Hepatocyte (in vitro differentiated cells): ENCODE results near the gene CCIN. TPM values are rescaled to one million over a fixed set of nuclear protein-coding genes. Genes with fewer than 3 reads are reported as not detected.

Experiments used
- DNase-seq: peaks from one replicate; pipeline ENCODE4 v3.0.0-alpha.2; 2016; ENCODE audit warnings: low spot score
- H2AFZ ChIP-seq: fragments of 200-600 bp; sonication (generic); 2 replicates; pipeline ENCODE4 v1.6.0; 2016; ENCODE audit warnings: antibody characterized with exemption, mild to moderate bottlenecking
- H3K27ac ChIP-seq: fragments of 200-600 bp; sonication (generic); 2 replicates; pipeline ENCODE4 v1.5.1; 2016; ENCODE audit warnings: mild to moderate bottlenecking
- H3K27me3 ChIP-seq: fragments of 200-600 bp; sonication (generic); 2 replicates; pipeline ENCODE4 v1.6.1; 2016
- H3K36me3 ChIP-seq: fragments of 200-600 bp; sonication (generic); replicated peaks from 2 replicates; pipeline ENCODE4 v1.5.1; 2016; ENCODE audit warnings: low read depth; ENCODE audit not compliant: insufficient read depth
- H3K4me1 ChIP-seq: fragments of 200-600 bp; sonication (generic); 2 replicates; pipeline ENCODE4 v1.5.1; 2016; ENCODE audit warnings: mild to moderate bottlenecking, moderate library complexity; ENCODE audit not compliant: insufficient read depth
- H3K4me2 ChIP-seq: fragments of 200-600 bp; sonication (generic); 2 replicates; pipeline ENCODE4 v1.6.0; 2016
- H3K4me3 ChIP-seq: fragments of 200-600 bp; sonication (generic); 2 replicates; pipeline ENCODE4 v1.5.1; 2016; ENCODE audit warnings: mild to moderate bottlenecking
- H3K79me2 ChIP-seq: fragments of 200-600 bp; sonication (generic); 2 replicates; pipeline ENCODE4 v1.6.0; 2017; ENCODE audit warnings: mild to moderate bottlenecking
- H3K9me2 ChIP-seq: fragments of 200-600 bp; sonication (generic); replicated peaks from 2 replicates; pipeline ENCODE4 v1.6.0; 2017; ENCODE audit warnings: mild to moderate bottlenecking; ENCODE audit not compliant: insufficient read depth
- H3K9me3 ChIP-seq: fragments of 200-600 bp; sonication (generic); 2 replicates; pipeline ENCODE4 v1.5.1; 2016; ENCODE audit warnings: low read depth, mild to moderate bottlenecking
- H4K20me1 ChIP-seq: fragments of 200-600 bp; sonication (generic); 2 replicates; pipeline ENCODE4 v1.6.0; 2016; ENCODE audit warnings: mild to moderate bottlenecking; ENCODE audit not compliant: insufficient read depth, poor library complexity, severe bottlenecking
- EZH2 ChIP-seq: fragments of 200-600 bp; sonication (generic); IDR thresholded peaks from 2 replicates; pipeline ENCODE4 v1.6.1; 2016; ENCODE audit warnings: antibody characterized with exemption, mild to moderate bottlenecking, borderline replicate concordance
- EZH2phosphoT487 ChIP-seq: fragments of 200-600 bp; sonication (generic); IDR thresholded peaks from one replicate; pipeline ENCODE4 v1.6.1; 2018; ENCODE audit warnings: antibody characterized with exemption, mild to moderate bottlenecking, low read depth, moderate library complexity; ENCODE audit not compliant: unreplicated experiment, severe bottlenecking
- WGBS: methylation state at CpG from one replicate; pipeline ENCODE4 v1.1.6; 2016; ENCODE audit warnings: low lambda C conversion rate; ENCODE audit errors: missing lambda C conversion rate; 5-methylcytosine and 5-hydroxymethylcytosine counted together
- polyA plus RNA-seq: library from polyadenylated mRNA; unstranded; fragments of >200 nt; fragmentation: Nextera tagmentation; extraction: Ambion mirVana; gene quantifications from 2 replicates; pipeline ENCODE4 v1.2.1, GENCODE V29; 2016
- total RNA-seq: library from RNA; depleted of rRNA; stranded (reverse); fragments of >200 nt; gene quantifications from 2 replicates; pipeline ENCODE4 v1.2.3, GENCODE V29; 2014
- TF ChIP-seq, protein P1 (sequence below): fragments of 200-600 bp; sonication (generic); IDR thresholded peaks from 2 replicates; pipeline ENCODE4 v1.5.1; 2016; ENCODE audit warnings: antibody characterized with exemption, mild to moderate bottlenecking; ENCODE audit not compliant: poor library complexity

CCIN gene
- total and polyA plus RNA-seq, 2 experiments from 2014 or later, result not detected

DNA sequence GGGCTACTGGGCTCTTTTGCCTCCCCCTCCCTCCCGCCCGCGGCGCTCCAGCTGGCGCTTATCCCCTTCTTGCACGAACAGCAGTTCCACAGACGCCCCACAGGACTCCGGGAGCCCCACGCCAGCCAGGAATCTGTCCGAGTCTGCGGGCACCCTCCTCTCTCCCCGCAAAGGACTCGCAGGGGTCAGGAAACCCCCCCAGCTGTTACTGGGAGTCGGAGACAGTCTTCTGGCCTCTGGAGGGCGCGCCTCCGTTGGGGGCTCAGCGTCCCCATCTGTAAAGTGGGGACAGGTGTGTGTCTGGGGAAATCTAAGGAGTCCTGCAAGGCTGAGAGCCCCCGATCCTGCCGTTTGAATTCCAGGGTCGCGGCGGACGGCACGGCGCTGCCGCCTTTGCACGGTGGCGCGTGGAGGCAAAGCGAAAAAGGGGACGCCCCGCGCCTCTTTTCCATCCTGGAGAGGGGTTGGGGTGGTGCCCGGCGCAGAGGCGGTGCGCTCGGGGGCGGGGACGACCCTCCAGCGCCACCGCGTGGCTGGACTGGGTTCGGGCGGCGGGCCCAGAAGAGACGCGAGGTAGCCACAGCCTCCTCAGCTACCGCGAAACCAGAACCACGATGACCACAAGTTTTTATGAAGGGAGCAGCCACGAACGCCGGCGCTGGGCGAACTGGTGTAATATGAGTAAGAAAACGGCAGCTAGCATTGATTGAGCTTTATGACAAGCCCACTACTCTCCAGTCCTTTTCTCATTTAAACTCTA is 2.8 kb upstream of the CCIN start:
- Histone ChIP-seq H3K36me3 (no peaks in the 10 kb centered on the region), H3K9me2 (no peaks in the 10 kb centered on the region), H3K4me1 (peaks cover 20% of the 10 kb centered on the region), H4K20me1 (no peaks in the 10 kb centered on the region), H3K4me2 (peak overlapping the region; percentile 92), H3K27ac (no peak overlapping the region), H3K9me3 (no peaks in the 10 kb centered on the region), H2AFZ (peak overlapping the region; percentile 86), H3K79me2 (no peaks in the 10 kb centered on the region), H3K27me3 (no peaks in the 10 kb centered on the region), H3K4me3 (peak overlapping the region; percentile 67)
- TF ChIP-seq, protein P1, sequence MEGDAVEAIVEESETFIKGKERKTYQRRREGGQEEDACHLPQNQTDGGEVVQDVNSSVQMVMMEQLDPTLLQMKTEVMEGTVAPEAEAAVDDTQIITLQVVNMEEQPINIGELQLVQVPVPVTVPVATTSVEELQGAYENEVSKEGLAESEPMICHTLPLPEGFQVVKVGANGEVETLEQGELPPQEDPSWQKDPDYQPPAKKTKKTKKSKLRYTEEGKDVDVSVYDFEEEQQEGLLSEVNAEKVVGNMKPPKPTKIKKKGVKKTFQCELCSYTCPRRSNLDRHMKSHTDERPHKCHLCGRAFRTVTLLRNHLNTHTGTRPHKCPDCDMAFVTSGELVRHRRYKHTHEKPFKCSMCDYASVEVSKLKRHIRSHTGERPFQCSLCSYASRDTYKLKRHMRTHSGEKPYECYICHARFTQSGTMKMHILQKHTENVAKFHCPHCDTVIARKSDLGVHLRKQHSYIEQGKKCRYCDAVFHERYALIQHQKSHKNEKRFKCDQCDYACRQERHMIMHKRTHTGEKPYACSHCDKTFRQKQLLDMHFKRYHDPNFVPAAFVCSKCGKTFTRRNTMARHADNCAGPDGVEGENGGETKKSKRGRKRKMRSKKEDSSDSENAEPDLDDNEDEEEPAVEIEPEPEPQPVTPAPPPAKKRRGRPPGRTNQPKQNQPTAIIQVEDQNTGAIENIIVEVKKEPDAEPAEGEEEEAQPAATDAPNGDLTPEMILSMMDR, result peak; percentile 94
- TF ChIP-seq EZH2, result no peak
- 10% methylated on average over 50 of the region's 58 CpGs for WGBS
- peak; percentile 81 for DNase-seq

DNA sequence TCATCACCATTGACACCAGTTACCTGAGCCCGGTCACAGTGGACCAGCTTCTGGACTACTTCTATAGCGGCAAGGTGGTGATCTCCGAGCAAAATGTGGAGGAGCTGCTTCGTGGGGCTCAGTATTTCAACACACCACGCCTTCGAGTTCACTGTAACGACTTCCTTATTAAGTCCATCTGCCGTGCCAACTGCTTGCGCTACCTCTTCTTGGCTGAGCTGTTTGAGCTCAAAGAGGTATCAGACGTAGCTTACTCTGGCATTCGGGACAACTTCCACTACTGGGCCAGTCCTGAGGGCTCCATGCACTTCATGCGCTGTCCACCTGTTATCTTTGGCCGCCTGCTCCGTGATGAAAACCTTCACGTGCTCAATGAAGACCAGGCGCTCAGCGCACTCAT is 520 bp downstream of the CCIN start:
- Histone ChIP-seq H2AFZ (no peak overlapping the region), H3K4me3 (no peak overlapping the region), H3K27ac (no peak overlapping the region), H3K4me1 (peaks cover 3% of the 10 kb centered on the region), H3K9me3 (no peaks in the 10 kb centered on the region), H3K27me3 (no peaks in the 10 kb centered on the region), H3K36me3 (no peaks in the 10 kb centered on the region), H3K79me2 (no peaks in the 10 kb centered on the region), H3K9me2 (no peaks in the 10 kb centered on the region), H4K20me1 (no peaks in the 10 kb centered on the region), H3K4me2 (no peak overlapping the region)
- TF ChIP-seq EZH2phosphoT487 (no peak), EZH2 (no peak)
- TF ChIP-seq, protein P1, result no peak
- 92% methylated on average over 17 of the region's 17 CpGs for WGBS
- no peak for DNase-seq

DNA sequence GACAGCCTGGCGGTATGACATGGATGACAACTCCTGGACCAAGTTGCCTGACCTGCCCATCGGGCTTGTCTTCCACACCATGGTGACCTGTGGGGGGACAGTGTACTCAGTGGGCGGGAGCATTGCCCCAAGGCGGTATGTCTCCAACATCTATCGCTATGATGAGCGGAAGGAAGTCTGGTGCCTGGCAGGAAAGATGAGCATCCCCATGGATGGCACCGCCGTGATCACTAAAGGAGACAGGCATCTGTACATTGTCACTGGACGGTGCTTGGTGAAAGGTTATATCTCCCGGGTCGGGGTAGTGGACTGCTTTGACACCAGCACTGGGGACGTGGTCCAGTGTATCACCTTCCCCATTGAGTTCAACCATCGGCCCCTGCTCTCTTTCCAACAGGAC is 1.3 kb downstream of the CCIN start:
- H3K27me3 ChIP-seq, result no peaks in the 10 kb centered on the region
- no peaks in the 10 kb centered on the region for H3K36me3 ChIP-seq
- no peaks in the 10 kb centered on the region for H3K79me2 ChIP-seq
- DNase-seq, result no peak
- WGBS, result 97% methylated on average over 13 of the region's 13 CpGs
- peaks cover 3% of the 10 kb centered on the region for H3K4me1 ChIP-seq
- H3K4me3 ChIP-seq, result no peak overlapping the region
- H3K9me2 ChIP-seq, result no peaks in the 10 kb centered on the region
- H2AFZ ChIP-seq, result no peak overlapping the region
- no peak for TF ChIP-seq EZH2phosphoT487
- TF ChIP-seq EZH2, result no peak
- H4K20me1 ChIP-seq, result no peaks in the 10 kb centered on the region
- H3K4me2 ChIP-seq, result no peak overlapping the region
- no peaks in the 10 kb centered on the region for H3K9me3 ChIP-seq
- H3K27ac ChIP-seq, result no peak overlapping the region

DNA sequence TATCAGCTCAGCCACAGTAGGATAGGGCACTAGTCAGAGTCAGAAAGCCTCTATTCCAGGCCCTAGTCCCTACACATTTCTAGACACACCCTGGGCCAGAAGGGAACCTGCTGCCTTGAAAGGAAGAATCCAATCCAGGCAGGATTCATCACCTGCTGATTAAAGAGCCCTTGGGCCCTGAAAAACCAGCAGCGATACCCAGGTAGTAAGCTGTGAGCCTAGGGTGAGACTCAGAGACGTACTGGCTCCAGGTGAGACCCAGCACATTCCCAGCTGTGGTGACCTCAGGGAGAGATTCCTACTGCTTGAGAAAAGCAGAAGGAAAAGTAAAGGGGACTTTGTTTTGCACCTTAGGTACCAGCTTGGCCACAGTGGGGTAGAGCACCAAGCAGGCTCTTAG is 4.7 kb downstream of the CCIN start:
- WGBS, result 89% methylated on average over 2 of the region's 2 CpGs
- no peak overlapping the region for H3K4me2 ChIP-seq
- no peaks in the 10 kb centered on the region for H3K4me1 ChIP-seq
- H4K20me1 ChIP-seq, result no peaks in the 10 kb centered on the region
- H3K36me3 ChIP-seq, result no peaks in the 10 kb centered on the region
- no peak overlapping the region for H3K27ac ChIP-seq
- H3K9me3 ChIP-seq, result no peaks in the 10 kb centered on the region
- H3K27me3 ChIP-seq, result no peaks in the 10 kb centered on the region
- H2AFZ ChIP-seq, result no peak overlapping the region
- H3K4me3 ChIP-seq, result no peak overlapping the region
- DNase-seq, result no peak
- no peaks in the 10 kb centered on the region for H3K9me2 ChIP-seq
- TF ChIP-seq EZH2, result no peak
- no peak for TF ChIP-seq EZH2phosphoT487
- TF ChIP-seq, protein P1, result no peak
- H3K79me2 ChIP-seq, result no peaks in the 10 kb centered on the region
